CD14-positive monocyte (primary cell): ENCODE results near the gene SEMA3C. TPM values are rescaled to one million over a fixed set of nuclear protein-coding genes. Genes with fewer than 3 reads are reported as not detected.

Experiments
- DNase-seq, 3 donors: peaks; one replicate each; pipeline ENCODE4 v3.0.0-alpha.2; 2011 to 2022
- H2AFZ ChIP-seq: 2 replicates; pipeline ENCODE4 v1.6.0; 2012; ENCODE audit warnings: mild to moderate bottlenecking, low read depth, low read length, inconsistent platforms; ENCODE audit not compliant: insufficient read depth, poor library complexity, severe bottlenecking
- H3K27ac ChIP-seq, 2 donors: 1 replicate in 1 of 2; 2 replicates in 1 of 2; pipeline ENCODE4 v1.5.1; 2012 to 2013; ENCODE audit warnings: low read length in 2 of 2, control low read depth in 1 of 2, inconsistent platforms in 1 of 2, low read depth in 1 of 2, mild to moderate bottlenecking in 1 of 2
- H3K27me3 ChIP-seq, 2 donors: one replicate each; pipeline versions ENCODE4 v1.6.0 to v1.6.1; 2011 to 2013; ENCODE audit warnings: low read length in 2 of 2; ENCODE audit not compliant: control insufficient read depth in 2 of 2, insufficient read depth in 2 of 2
- H3K36me3 ChIP-seq, 2 donors: replicated peaks in 1 of 2; 1 replicate in 1 of 2; 2 replicates in 1 of 2; pipeline versions ENCODE4 v1.5.1 to v1.6.1; 2012 to 2013; ENCODE audit warnings: low read length in 2 of 2, control low read depth in 1 of 2, inconsistent platforms in 1 of 2, mild to moderate bottlenecking in 1 of 2; ENCODE audit not compliant: insufficient read depth in 2 of 2, control insufficient read depth in 1 of 2
- H3K4me1 ChIP-seq, 2 donors: 1 replicate in 1 of 2; 2 replicates in 1 of 2; pipeline versions ENCODE4 v1.5.1 to v1.6.1; 2012 to 2013; ENCODE audit warnings: low read length in 2 of 2, control low read depth in 1 of 2, inconsistent platforms in 1 of 2, mild to moderate bottlenecking in 1 of 2, moderate library complexity in 1 of 2; ENCODE audit not compliant: insufficient read depth in 2 of 2, control insufficient read depth in 1 of 2
- H3K4me2 ChIP-seq: replicated peaks from 2 replicates; pipeline ENCODE3; 2012; ENCODE audit warnings: low read length, moderate library complexity, mild to moderate bottlenecking; ENCODE audit not compliant: poor library complexity, severe bottlenecking; ENCODE audit errors: extremely low read depth
- H3K4me3 ChIP-seq, 3 experiments: fragments of 200-600 bp in 1 of 3; sonication (generic) in 1 of 3; replicated peaks in 1 of 3; 1 replicate in 2 of 3; 2 replicates in 1 of 3; pipeline ENCODE4 v1.5.1; 2011 to 2013; ENCODE audit warnings: low read length in 3 of 3, mild to moderate bottlenecking in 3 of 3, control low read depth in 2 of 3, low read depth in 2 of 3, inconsistent platforms in 1 of 3, moderate library complexity in 1 of 3
- H3K79me2 ChIP-seq: 2 replicates; pipeline ENCODE4 v1.6.0; 2012; ENCODE audit warnings: mild to moderate bottlenecking, control low read depth, inconsistent platforms, low read length, moderate library complexity; ENCODE audit not compliant: insufficient read depth
- H3K9ac ChIP-seq: 2 replicates; pipeline ENCODE4 v1.6.0; 2017; ENCODE audit warnings: low read length, mild to moderate bottlenecking; ENCODE audit not compliant: insufficient read depth, poor library complexity, severe bottlenecking
- H3K9me3 ChIP-seq, 2 donors: replicated peaks in 1 of 2; 1 replicate in 1 of 2; 2 replicates in 1 of 2; pipeline versions ENCODE4 v1.5.1 to v1.6.1; 2012 to 2013; ENCODE audit warnings: low read length in 2 of 2, control low read depth in 1 of 2; ENCODE audit not compliant: control insufficient read depth in 1 of 2, insufficient read depth in 1 of 2
- H4K20me1 ChIP-seq: 2 replicates; pipeline ENCODE4 v1.6.0; 2012; ENCODE audit warnings: mild to moderate bottlenecking, low read length, control low read depth, moderate library complexity; ENCODE audit not compliant: insufficient read depth
- H3K27ac Mint-ChIP-seq, 7 donors: one replicate each; pipeline ENCODE4 v1.8.0; 2020; ENCODE audit warnings: mild to moderate bottlenecking in 7 of 7, mixed read lengths in 7 of 7, moderate library complexity in 6 of 7, inconsistent platforms in 2 of 7
- H3K27me3 Mint-ChIP-seq, 3 donors: one replicate each; pipeline ENCODE4 v1.8.0; 2021 to 2022; ENCODE audit warnings: low read depth in 3 of 3, mild to moderate bottlenecking in 3 of 3, mixed read lengths in 3 of 3, moderate library complexity in 3 of 3, inconsistent platforms in 1 of 3
- H3K36me3 Mint-ChIP-seq, 2 donors: one replicate each; pipeline ENCODE4 v1.8.0; 2020; ENCODE audit warnings: mixed read lengths in 2 of 2, inconsistent platforms in 1 of 2, mild to moderate bottlenecking in 1 of 2
- H3K4me1 Mint-ChIP-seq: one replicate; pipeline ENCODE4 v1.8.0; 2020; ENCODE audit warnings: mild to moderate bottlenecking, mixed read lengths
- H3K4me3 Mint-ChIP-seq, 2 donors: one replicate each; pipeline ENCODE4 v1.8.0; 2020; ENCODE audit warnings: mild to moderate bottlenecking in 2 of 2, mixed read lengths in 2 of 2, moderate library complexity in 1 of 2
- H3K9me3 Mint-ChIP-seq, 7 donors: one replicate each; pipeline ENCODE4 v1.8.0; 2020 to 2022; ENCODE audit warnings: mixed read lengths in 7 of 7, mild to moderate bottlenecking in 6 of 7, moderate library complexity in 6 of 7, inconsistent platforms in 2 of 7
- CTCF ChIP-seq: fragments of 200-600 bp; IDR thresholded peaks from one replicate; pipeline ENCODE4 v1.8.0; 2022; ENCODE audit warnings: antibody characterized with exemption, mild to moderate bottlenecking
- WGBS: methylation state at CpG from one replicate; pipeline ENCODE4 v1.1.5; 2013; ENCODE audit warnings: missing lambda C conversion rate; ENCODE audit not compliant: insufficient coverage; 5-methylcytosine and 5-hydroxymethylcytosine counted together
- intact Hi-C, 2 donors: fragments of 100-400 bp; cut with micrococcal nuclease; formaldehyde crosslinking; loops; one replicate each; pipeline versions ENCODE4 v1.15.0 to v1.15.1; 2023
- polyA plus RNA-seq, 3 donors: library from polyadenylated mRNA; depleted of rRNA in 1 of 3; unstranded in 2 of 3; stranded (reverse) in 1 of 3; fragments of 300-500 nt in 2 of 3; fragments of >200 nt in 1 of 3; fragmentation: Illumina TruSeq in 2 of 3; gene quantifications; 1 replicate in 2 of 3; 2 replicates in 1 of 3; pipeline ENCODE4 v1.2.3, GENCODE V29; 2012 to 2021

Gene SEMA3C
- polyA plus RNA-seq, 3 donors, result 7.2 to 14.1 (median 13.7) TPM

DNA sequence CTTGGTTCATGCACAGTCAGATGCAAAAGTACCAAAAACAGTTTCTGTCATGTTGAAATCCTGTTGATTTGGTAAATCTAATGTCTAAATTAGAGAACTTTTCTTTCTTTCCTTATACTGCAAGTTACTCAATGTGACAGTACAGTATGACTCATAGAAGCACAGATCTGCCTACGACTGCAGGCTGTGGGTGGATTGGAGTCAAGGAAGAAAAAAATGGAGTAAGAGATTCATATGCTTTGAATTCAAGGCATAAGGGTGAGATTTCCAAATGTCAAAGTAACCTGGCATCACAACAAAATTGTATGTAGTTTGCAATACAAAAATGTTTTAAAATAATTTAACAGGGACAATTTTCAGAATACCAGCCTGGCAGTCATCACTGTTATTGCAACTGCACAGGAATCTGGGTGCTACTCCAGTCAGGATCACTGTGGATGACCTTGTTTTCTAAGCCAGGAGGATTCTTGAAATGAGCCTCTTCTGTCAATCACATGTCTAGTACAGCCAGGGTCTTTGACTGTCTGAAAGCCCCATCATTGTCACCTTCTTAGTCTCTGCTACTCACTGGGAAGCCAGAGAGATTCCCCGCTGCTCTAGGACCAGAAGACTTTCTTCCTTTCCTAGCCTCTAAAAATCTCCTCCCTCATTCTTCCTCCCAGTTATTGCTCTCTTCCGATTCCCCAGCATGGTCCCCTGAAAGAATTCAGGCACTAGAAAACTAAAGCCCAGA lies 196.8 kb downstream of the SEMA3C start:
- H3K27me3 Mint-ChIP-seq, result peaks cover 0 to 2% (median 0%) of the 10 kb centered on the region in 3 donors
- H3K27ac ChIP-seq, result peak overlapping the region; percentile 44 to 89
- peak overlapping the region; percentile 51 for H3K4me2 ChIP-seq
- WGBS, result 40% methylated on average over 2 of the region's 3 CpGs
- H3K36me3 ChIP-seq, result no peaks in the 10 kb centered on the region
- peaks cover 0 to 4% (median 0%) of the 10 kb centered on the region in 7 donors for H3K9me3 Mint-ChIP-seq
- peak overlapping the region in 1 of 3 experiments; percentile 37 for H3K4me3 ChIP-seq
- peaks cover 0 to 2% of the 10 kb centered on the region in 2 donors for H3K36me3 Mint-ChIP-seq
- no peaks in the 10 kb centered on the region for H3K79me2 ChIP-seq
- H3K27ac Mint-ChIP-seq, result peak overlapping the region; percentile 91 to 99 (median 97)
- peak; percentile 81 to 93 (median 89) for DNase-seq
- peak overlapping the region; percentile 12 for H2AFZ ChIP-seq
- intact Hi-C loops, result no loop called here
- TF ChIP-seq CTCF, result no peak
- peaks cover 31 to 50% of the 10 kb centered on the region in 2 donors for H3K4me1 ChIP-seq
- peak overlapping the region in 1 of 2 donors; percentile 64 for H3K4me3 Mint-ChIP-seq
- peak overlapping the region; percentile 22 for H3K9ac ChIP-seq
- H3K9me3 ChIP-seq, result no peaks in the 10 kb centered on the region
- H3K27me3 ChIP-seq, result no peaks in the 10 kb centered on the region
- H4K20me1 ChIP-seq, result no peaks in the 10 kb centered on the region
- peaks cover 42% of the 10 kb centered on the region for H3K4me1 Mint-ChIP-seq

DNA sequence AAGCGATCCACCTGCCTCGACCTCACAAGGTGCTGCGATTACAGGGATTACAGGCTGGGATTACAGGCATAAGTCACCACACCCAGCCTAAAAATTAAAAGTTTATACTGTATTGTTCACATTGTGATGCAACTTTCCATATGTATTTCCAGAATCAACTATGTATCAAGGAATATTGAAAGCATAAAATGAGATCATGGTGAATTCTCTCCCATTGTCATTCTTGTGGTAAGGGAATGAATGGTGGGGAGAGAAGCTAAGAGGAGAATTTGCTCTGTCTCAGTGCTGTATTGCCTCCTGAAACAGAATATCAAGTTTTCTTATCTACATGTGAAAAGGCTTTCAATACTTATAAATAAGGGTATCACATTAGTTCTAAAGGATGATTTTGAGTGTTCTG lies 198.7 kb downstream of the SEMA3C start:
- H3K4me1 Mint-ChIP-seq, result peaks cover 36% of the 10 kb centered on the region
- TF ChIP-seq CTCF, result no peak

More for the DNA sequence above, 198.7 kb downstream of the SEMA3C start:
- H3K9me3 Mint-ChIP-seq, result peaks cover 0 to 4% (median 0%) of the 10 kb centered on the region in 7 donors
- WGBS, result no CpG with 5 or more reads among the region's 3 CpGs
- intact Hi-C loops, result no loop called here
- H3K79me2 ChIP-seq, result no peaks in the 10 kb centered on the region
- no peaks in the 10 kb centered on the region for H3K9me3 ChIP-seq
- no peaks in the 10 kb centered on the region for H3K27me3 ChIP-seq
- H3K4me1 ChIP-seq, result peaks cover 28 to 45% of the 10 kb centered on the region in 2 donors
- no peak overlapping the region for H3K4me2 ChIP-seq
- H3K27me3 Mint-ChIP-seq, result peaks cover 0 to 2% (median 0%) of the 10 kb centered on the region in 3 donors
- H3K27ac Mint-ChIP-seq, result peak overlapping the region in 2 of 7 donors; percentile 57 to 68
- no peaks in the 10 kb centered on the region for H3K36me3 ChIP-seq
- H3K36me3 Mint-ChIP-seq, result peaks cover 0 to 2% of the 10 kb centered on the region in 2 donors
- no peak for DNase-seq
- H2AFZ ChIP-seq, result no peak overlapping the region
- H4K20me1 ChIP-seq, result no peaks in the 10 kb centered on the region
- no peak overlapping the region for H3K4me3 Mint-ChIP-seq
- H3K4me3 ChIP-seq, result no peak overlapping the region
- H3K9ac ChIP-seq, result no peak overlapping the region
- H3K27ac ChIP-seq, result peak overlapping the region in 1 of 2 donors; percentile 57
